ENCODE results near the gene TBC1D22B.
A peak's percentile ranks its signal among the peaks of the same experiment; 100 is the strongest.

Gene TBC1D22B

DNA sequence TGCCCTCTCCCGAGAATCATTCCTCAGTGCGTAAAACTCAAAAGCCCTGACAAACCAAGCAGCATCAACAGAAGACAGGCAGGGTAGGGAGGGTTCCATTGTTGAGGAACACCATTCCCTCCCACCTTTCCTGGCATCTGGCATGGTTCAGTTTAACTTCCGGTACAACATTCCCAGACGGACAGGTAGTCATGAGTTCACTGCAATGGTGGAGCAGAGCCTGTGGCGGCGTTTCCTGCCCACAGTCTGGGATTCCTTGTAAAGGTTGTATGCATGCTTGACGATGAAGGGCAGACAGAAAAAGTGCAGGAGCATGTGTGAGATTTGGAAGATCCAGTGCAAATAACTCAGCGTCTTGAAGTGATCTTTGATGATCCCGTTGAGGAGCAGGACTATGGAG, 45.3 kb upstream of the TBC1D22B start:
- Histone ChIP-seq H3K27ac (no peak overlapping the region), H3K36me3 (no peaks in the 10 kb centered on the region), H3K4me1 (ENCODE audit: control insufficient read depth in 1 of 2, insufficient read depth in 1 of 2, low read depth in 1 of 2, low read length in 1 of 2) (peaks cover 31 to 32% of the 10 kb centered on the region in 2 experiments), H3K9me3 (no peaks in the 10 kb centered on the region), H3K27me3 (no peaks in the 10 kb centered on the region), H3K4me3 (ENCODE audit: low read depth in 1 of 2, low read length in 1 of 2) (no peak overlapping the region)
- TF ChIP-seq, protein P1, sequence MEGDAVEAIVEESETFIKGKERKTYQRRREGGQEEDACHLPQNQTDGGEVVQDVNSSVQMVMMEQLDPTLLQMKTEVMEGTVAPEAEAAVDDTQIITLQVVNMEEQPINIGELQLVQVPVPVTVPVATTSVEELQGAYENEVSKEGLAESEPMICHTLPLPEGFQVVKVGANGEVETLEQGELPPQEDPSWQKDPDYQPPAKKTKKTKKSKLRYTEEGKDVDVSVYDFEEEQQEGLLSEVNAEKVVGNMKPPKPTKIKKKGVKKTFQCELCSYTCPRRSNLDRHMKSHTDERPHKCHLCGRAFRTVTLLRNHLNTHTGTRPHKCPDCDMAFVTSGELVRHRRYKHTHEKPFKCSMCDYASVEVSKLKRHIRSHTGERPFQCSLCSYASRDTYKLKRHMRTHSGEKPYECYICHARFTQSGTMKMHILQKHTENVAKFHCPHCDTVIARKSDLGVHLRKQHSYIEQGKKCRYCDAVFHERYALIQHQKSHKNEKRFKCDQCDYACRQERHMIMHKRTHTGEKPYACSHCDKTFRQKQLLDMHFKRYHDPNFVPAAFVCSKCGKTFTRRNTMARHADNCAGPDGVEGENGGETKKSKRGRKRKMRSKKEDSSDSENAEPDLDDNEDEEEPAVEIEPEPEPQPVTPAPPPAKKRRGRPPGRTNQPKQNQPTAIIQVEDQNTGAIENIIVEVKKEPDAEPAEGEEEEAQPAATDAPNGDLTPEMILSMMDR (IDR thresholded peaks at IDR 0.05), result no peak

DNA sequence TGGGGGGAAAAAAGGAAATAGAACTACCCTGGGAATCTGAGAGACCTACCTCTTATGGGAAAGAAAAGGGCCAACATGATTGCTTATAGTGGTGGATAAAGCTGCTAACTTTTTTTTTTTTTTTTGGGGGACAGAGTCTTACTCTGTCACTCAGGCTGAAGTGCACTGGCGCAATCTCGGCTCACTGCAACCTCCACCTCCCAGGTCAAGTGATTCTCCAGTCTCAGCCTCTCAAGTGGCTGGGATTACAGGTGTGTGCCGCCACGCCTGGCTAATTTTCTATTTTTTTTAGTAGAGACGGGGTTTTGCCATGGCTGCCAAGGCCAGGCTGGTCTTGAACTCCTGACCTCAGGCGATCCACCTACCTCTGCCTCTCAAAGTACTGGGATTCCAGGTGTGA, 39.5 kb upstream of the TBC1D22B start:
- TF ChIP-seq, protein P1 (IDR thresholded peaks at IDR 0.05), result no peak
- peak overlapping the region in 1 of 2 experiments; percentile 31 for H3K4me3 ChIP-seq (ENCODE audit: low read depth in 1 of 2, low read length in 1 of 2)
- peaks cover 57 to 71% of the 10 kb centered on the region in 2 experiments for H3K4me1 ChIP-seq (ENCODE audit: control insufficient read depth in 1 of 2, insufficient read depth in 1 of 2, low read depth in 1 of 2, low read length in 1 of 2)
- no peaks in the 10 kb centered on the region for H3K9me3 ChIP-seq
- H3K36me3 ChIP-seq, result no peaks in the 10 kb centered on the region
- H3K27ac ChIP-seq, result peak overlapping the region; percentile 85
- no peaks in the 10 kb centered on the region for H3K27me3 ChIP-seq

DNA sequence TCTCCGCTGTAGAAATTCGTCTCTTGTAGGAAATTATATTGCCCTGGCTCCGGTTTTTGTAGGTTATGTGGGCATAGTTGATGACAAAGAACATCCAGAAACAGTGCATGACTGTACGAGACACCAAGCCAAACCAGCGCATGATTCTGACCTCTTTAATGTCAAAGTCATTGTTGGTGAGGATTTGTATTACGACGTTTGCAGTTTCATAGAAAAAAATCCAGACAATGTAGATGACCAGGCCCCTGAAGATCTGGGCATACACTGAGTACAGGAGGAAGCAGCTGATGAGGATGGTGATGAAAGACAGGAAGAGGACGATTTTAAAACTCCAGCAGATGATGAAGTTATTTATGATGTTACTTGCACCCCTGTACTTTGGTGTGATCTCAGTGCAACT, 39.1 kb upstream of the TBC1D22B start:
- Histone ChIP-seq H3K9me3 (no peaks in the 10 kb centered on the region), H3K4me3 (ENCODE audit: low read depth in 1 of 2, low read length in 1 of 2) (peak overlapping the region in 1 of 2 experiments; percentile 31), H3K27me3 (no peaks in the 10 kb centered on the region), H3K4me1 (ENCODE audit: control insufficient read depth in 1 of 2, insufficient read depth in 1 of 2, low read depth in 1 of 2, low read length in 1 of 2) (peaks cover 55 to 69% of the 10 kb centered on the region in 2 experiments), H3K27ac (peak overlapping the region; percentile 85), H3K36me3 (no peaks in the 10 kb centered on the region)
- TF ChIP-seq, protein P1 (IDR thresholded peaks at IDR 0.05), result no peak

DNA sequence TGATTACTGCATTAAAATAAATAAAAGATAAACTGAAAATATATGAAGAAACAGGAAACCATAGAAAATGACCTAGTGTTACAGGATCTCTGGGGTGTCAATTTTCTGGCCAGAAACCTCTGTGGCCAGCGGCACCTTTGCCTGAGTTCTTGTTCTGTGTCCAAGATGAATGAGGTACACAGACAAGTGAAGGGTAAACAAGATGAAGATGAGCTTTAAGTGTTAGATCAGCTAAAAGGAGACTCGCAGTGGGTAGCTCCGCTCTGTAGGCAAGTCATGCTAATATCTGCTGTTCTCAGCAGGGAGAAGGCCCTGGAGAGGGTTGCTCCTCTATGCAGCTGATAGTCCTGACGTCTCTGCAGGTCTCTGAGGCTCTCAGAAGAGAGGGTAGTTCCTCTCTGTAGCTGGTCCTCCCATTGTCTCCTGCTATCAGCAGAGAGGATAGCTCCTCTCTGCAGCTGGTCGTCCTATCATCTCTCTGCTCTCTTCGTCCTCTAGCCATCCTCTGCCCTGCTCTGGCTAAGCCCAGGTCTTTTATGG, 35.9 kb upstream of the TBC1D22B start:
- Histone ChIP-seq H3K27me3 (no peaks in the 10 kb centered on the region), H3K4me3 (ENCODE audit: low read depth in 1 of 2, low read length in 1 of 2) (peak overlapping the region; percentile 69 to 83), H3K9me3 (no peaks in the 10 kb centered on the region), H3K36me3 (no peaks in the 10 kb centered on the region), H3K27ac (peak overlapping the region; percentile 69), H3K4me1 (ENCODE audit: control insufficient read depth in 1 of 2, insufficient read depth in 1 of 2, low read depth in 1 of 2, low read length in 1 of 2) (peaks cover 43 to 56% of the 10 kb centered on the region in 2 experiments)
- TF ChIP-seq, protein P1 (IDR thresholded peaks at IDR 0.05), result no peak

DNA sequence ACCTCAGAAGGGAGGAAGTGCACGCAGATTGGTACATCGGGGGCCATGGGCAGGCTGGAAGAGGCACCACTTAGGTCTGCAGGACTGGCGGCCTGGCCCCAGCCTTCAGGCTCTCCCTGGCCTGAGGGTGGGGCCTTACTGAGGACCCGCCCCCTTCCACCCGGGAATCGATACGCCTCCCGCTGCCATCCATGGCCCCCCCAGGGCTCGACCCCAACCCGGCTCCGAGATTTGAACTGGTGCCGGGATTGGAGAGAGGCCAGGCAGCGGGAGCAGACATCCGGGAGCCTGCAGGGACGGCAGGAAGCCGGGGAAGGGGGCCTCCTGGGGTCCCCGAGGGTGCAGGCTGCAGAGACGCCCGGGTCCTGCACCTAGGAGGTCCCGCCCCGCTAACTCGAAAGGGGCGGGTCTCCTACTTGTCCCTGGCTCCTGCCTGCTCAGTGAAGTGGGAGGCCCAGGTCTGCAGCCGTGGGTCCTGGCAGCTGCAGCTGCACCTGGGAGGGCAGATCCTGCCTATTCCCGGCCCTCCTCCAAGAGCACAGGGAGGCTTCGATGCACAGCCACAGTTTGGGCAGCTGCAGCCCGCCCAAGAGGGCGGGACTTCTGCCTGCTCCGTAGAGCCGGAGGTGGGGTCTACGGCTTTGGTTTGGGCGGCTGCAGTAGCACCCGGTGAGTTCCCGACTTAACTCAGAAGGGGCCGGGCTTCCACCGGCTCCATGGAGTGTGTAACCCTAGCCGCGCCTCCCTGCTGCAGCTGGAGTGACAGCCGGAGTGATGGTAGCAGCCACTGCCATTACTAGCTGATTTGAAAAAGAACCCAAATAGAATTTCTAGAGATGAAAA, 35.2 kb upstream of the TBC1D22B start:
- Histone ChIP-seq H3K9me3 (no peaks in the 10 kb centered on the region), H3K36me3 (no peaks in the 10 kb centered on the region), H3K4me1 (ENCODE audit: control insufficient read depth in 1 of 2, insufficient read depth in 1 of 2, low read depth in 1 of 2, low read length in 1 of 2) (peaks cover 43 to 52% of the 10 kb centered on the region in 2 experiments), H3K4me3 (ENCODE audit: low read depth in 1 of 2, low read length in 1 of 2) (peak overlapping the region; percentile 69 to 83), H3K27me3 (no peaks in the 10 kb centered on the region), H3K27ac (peak overlapping the region; percentile 69)
- TF ChIP-seq, protein P1 (IDR thresholded peaks at IDR 0.05), result no peak

Measured in neutrophil (primary cell).